ENCODE results near the gene VANGL2. TPM values are rescaled to one million over a fixed set of nuclear protein-coding genes. Genes with fewer than 3 reads are reported as not detected.
A peak's percentile ranks its signal among the peaks of the same experiment; 100 is the strongest.

Gene VANGL2
- total RNA-seq, 1 donor from 2014 or later, result 25.5 TPM

DNA sequence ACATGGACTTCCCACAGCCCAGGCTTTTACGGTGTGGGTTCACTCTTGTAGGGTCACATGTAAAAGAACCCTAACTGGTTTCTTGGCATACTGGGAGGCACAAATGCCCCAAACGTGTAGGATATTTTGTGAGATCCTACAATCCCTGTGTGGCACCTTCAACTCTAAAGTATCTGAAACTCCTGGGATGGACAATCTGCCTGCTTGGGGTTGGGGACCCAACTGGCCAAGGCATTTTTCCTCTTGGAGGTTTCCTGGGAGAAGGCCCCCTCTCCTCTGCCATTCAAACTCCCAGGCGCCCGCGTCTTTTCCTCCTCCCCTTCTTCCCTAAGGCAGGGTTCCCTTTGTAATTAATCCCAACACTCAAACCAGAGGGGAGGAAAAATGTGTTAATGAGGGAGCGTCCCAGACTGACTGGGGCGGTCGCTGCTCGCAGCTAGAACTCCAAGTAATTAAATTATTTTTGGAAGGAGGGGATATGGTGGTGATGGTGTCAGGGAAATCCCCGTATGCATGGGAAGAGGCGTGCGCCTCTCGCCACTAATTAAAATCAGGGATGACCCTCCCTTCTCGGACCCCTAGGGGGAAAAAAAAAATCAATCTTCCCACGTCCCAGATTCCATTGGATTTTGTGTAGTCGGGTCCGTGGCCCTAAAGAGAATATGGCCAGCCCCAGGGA lies 681 bp upstream of the VANGL2 start:
- peak overlapping the region; percentile 88 for H3K4me2 ChIP-seq (ENCODE audit: low read length)
- H3K27ac Mint-ChIP-seq (ENCODE audit: unreplicated experiment), result no peak overlapping the region
- H3K4me3 ChIP-seq (ENCODE audit: insufficient read depth, low read depth, low read length), result peak overlapping the region; percentile 68
- H3K4me1 Mint-ChIP-seq (ENCODE audit: low read depth, unreplicated experiment), result peaks cover 34% of the 10 kb centered on the region
- peaks cover 14% of the 10 kb centered on the region for H4K20me1 ChIP-seq (ENCODE audit: insufficient read depth, low read length)
- H3K27me3 ChIP-seq (ENCODE audit: insufficient read depth, low read length), result peaks cover 11% of the 10 kb centered on the region
- no peaks in the 10 kb centered on the region for H3K9me3 Mint-ChIP-seq (ENCODE audit: unreplicated experiment)
- H3K79me2 ChIP-seq (ENCODE audit: insufficient read depth, low read length), result peaks cover 13% of the 10 kb centered on the region
- no peaks in the 10 kb centered on the region for H3K9me3 ChIP-seq (ENCODE audit: insufficient read depth, low read depth, low read length)
- no peaks in the 10 kb centered on the region for H3K36me3 ChIP-seq (ENCODE audit: insufficient read depth, low read length)
- H3K4me1 ChIP-seq (ENCODE audit: insufficient read depth, low read length), result peaks cover 13% of the 10 kb centered on the region
- H2AFZ ChIP-seq (ENCODE audit: low read depth, low read length), result peak overlapping the region; percentile 93
- FAIRE-seq, result no peak
- peak overlapping the region; percentile 55 for H3K27ac ChIP-seq (ENCODE audit: low read depth, low read length)
- H3K9ac ChIP-seq (ENCODE audit: low read length), result peak overlapping the region; percentile 84
- peak overlapping the region; percentile 79 for H3K4me3 Mint-ChIP-seq (ENCODE audit: unreplicated experiment)
- H3K36me3 Mint-ChIP-seq (ENCODE audit: low read depth, unreplicated experiment), result no peaks in the 10 kb centered on the region
- DNase-seq (ENCODE audit: low read depth), result no peak
- H3K27me3 Mint-ChIP-seq (ENCODE audit: low read depth, unreplicated experiment), result peaks cover 9% of the 10 kb centered on the region
- TF ChIP-seq EZH2 (IDR thresholded peaks at IDR 0.05; ENCODE audit: insufficient read depth, low read length), result no peak
- TF ChIP-seq, protein P1, sequence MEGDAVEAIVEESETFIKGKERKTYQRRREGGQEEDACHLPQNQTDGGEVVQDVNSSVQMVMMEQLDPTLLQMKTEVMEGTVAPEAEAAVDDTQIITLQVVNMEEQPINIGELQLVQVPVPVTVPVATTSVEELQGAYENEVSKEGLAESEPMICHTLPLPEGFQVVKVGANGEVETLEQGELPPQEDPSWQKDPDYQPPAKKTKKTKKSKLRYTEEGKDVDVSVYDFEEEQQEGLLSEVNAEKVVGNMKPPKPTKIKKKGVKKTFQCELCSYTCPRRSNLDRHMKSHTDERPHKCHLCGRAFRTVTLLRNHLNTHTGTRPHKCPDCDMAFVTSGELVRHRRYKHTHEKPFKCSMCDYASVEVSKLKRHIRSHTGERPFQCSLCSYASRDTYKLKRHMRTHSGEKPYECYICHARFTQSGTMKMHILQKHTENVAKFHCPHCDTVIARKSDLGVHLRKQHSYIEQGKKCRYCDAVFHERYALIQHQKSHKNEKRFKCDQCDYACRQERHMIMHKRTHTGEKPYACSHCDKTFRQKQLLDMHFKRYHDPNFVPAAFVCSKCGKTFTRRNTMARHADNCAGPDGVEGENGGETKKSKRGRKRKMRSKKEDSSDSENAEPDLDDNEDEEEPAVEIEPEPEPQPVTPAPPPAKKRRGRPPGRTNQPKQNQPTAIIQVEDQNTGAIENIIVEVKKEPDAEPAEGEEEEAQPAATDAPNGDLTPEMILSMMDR (IDR thresholded peaks at IDR 0.05; ENCODE audit: insufficient read depth, low read depth, low read length), result no peak

DNA sequence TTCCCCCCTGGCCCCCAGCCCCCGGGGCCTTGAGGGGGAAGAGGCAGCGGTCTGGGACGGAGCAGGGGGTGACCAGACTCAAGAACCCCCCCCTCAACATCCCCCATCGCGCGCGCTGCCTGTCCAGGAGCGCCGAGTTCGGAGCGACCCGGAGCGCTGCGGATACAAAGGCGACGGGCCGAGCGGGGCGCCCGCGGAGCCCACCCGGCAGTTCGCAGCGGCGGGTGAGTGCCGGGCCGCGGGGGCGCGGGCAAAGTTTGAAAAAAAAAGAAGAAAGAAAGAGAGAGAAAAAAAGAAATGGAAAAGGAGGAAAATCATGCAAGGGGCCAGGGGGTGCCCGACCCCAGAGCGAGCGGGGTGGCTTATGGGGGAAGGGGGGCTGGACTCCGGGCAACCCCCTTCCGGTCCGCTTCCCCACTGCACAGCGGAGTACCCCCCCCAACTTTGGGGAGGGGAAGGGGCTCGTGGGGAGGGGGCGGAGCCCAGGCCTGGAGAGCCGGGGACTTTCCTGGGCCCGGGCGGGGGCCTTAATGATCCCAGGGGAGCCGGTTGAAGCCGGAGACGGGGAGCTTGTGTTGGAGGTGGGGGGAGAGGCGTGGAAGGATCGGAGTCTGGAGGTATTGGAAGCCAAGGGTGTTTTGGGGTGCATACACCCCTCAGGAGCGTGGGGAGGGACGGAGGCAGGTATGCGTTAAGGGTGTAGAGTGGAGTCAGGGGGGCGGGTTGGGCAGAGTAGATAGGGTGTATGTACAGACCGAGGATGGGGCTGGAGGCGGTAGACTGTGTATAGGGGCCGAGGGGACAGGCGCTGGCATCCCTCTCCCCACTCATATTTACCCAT lies 502 bp downstream of the VANGL2 start:
- Histone ChIP-seq H3K4me3 (ENCODE audit: insufficient read depth, low read depth, low read length) (peak overlapping the region; percentile 69), H2AFZ (ENCODE audit: low read depth, low read length) (peak overlapping the region; percentile 72)
- H3K36me3 Mint-ChIP-seq (ENCODE audit: low read depth, unreplicated experiment), result no peaks in the 10 kb centered on the region

More for the DNA sequence above, 502 bp downstream of the VANGL2 start:
- Histone ChIP-seq H3K4me1 (ENCODE audit: insufficient read depth, low read length) (peaks cover 13% of the 10 kb centered on the region), H3K79me2 (ENCODE audit: insufficient read depth, low read length) (peaks cover 13% of the 10 kb centered on the region), H3K27ac (ENCODE audit: low read depth, low read length) (no peak overlapping the region), H3K36me3 (ENCODE audit: insufficient read depth, low read length) (no peaks in the 10 kb centered on the region), H3K27me3 (ENCODE audit: insufficient read depth, low read length) (peaks cover under 1% of the 10 kb centered on the region), H3K9me3 (ENCODE audit: insufficient read depth, low read depth, low read length) (no peaks in the 10 kb centered on the region), H3K4me2 (ENCODE audit: low read length) (peak overlapping the region; percentile 88), H4K20me1 (ENCODE audit: insufficient read depth, low read length) (peaks cover 14% of the 10 kb centered on the region), H3K9ac (ENCODE audit: low read length) (peak overlapping the region; percentile 85)
- TF ChIP-seq, protein P1 (IDR thresholded peaks at IDR 0.05; ENCODE audit: insufficient read depth, low read depth, low read length), result no peak
- peak; percentile 36 for TF ChIP-seq EZH2 (IDR thresholded peaks at IDR 0.05; ENCODE audit: insufficient read depth, low read length)
- FAIRE-seq, result no peak
- H3K4me3 Mint-ChIP-seq (ENCODE audit: unreplicated experiment), result peak overlapping the region; percentile 92
- H3K9me3 Mint-ChIP-seq (ENCODE audit: unreplicated experiment), result no peaks in the 10 kb centered on the region
- DNase-seq (ENCODE audit: low read depth), result no peak
- peaks cover 44% of the 10 kb centered on the region for H3K4me1 Mint-ChIP-seq (ENCODE audit: low read depth, unreplicated experiment)
- H3K27me3 Mint-ChIP-seq (ENCODE audit: low read depth, unreplicated experiment), result peaks cover 1% of the 10 kb centered on the region
- H3K27ac Mint-ChIP-seq (ENCODE audit: unreplicated experiment), result peak overlapping the region; percentile 30

Measured in astrocyte (in vitro differentiated cells and primary cell).